GM23248 (cell line): ENCODE data around the gene PIEZO2. TPM values are rescaled to one million over a fixed set of nuclear protein-coding genes. Genes with fewer than 3 reads are reported as not detected.
A peak's percentile ranks its signal among the peaks of the same experiment; 100 is the strongest.

Experiments used
- DNase-seq: peaks from one replicate; pipeline ENCODE4 v3.0.0-alpha.2; 2015
- H2AFZ ChIP-seq: fragments of 200-600 bp; sonication (generic); 2 replicates; pipeline ENCODE4 v1.6.1; 2016; ENCODE audit warnings: antibody characterized with exemption
- H3F3A ChIP-seq: fragments of 200-600 bp; sonication (generic); 2 replicates; pipeline ENCODE4 v1.6.1; 2016; ENCODE audit warnings: mild to moderate bottlenecking, antibody characterized with exemption, mixed run types; ENCODE audit not compliant: insufficient read depth
- H3K27ac ChIP-seq: fragments of 200-600 bp; sonication (generic); 2 replicates; pipeline ENCODE4 v1.5.1; 2016; ENCODE audit warnings: mild to moderate bottlenecking
- H3K27me3 ChIP-seq: fragments of 200-600 bp; sonication (generic); replicated peaks from 2 replicates; pipeline ENCODE4 v1.6.1; 2016; ENCODE audit warnings: mild to moderate bottlenecking; ENCODE audit not compliant: insufficient read depth
- H3K36me3 ChIP-seq: fragments of 200-600 bp; sonication (generic); 2 replicates; pipeline ENCODE4 v1.6.1; 2016; ENCODE audit warnings: low read depth, mild to moderate bottlenecking
- H3K4me1 ChIP-seq: fragments of 200-600 bp; sonication (generic); 2 replicates; pipeline ENCODE4 v1.6.1; 2016; ENCODE audit warnings: mild to moderate bottlenecking; ENCODE audit not compliant: insufficient read depth
- H3K4me2 ChIP-seq: fragments of 200-600 bp; sonication (generic); one replicate; pipeline ENCODE4 v1.6.1; 2016; ENCODE audit warnings: mild to moderate bottlenecking; ENCODE audit not compliant: unreplicated experiment
- H3K4me3 ChIP-seq: fragments of 200-600 bp; sonication (generic); 2 replicates; pipeline ENCODE4 v1.5.1; 2016; ENCODE audit warnings: mild to moderate bottlenecking
- H3K79me2 ChIP-seq: fragments of 200-600 bp; sonication (generic); 2 replicates; pipeline ENCODE4 v1.6.1; 2016; ENCODE audit warnings: mild to moderate bottlenecking; ENCODE audit not compliant: insufficient read depth
- H3K9ac ChIP-seq: fragments of 200-600 bp; sonication (generic); 2 replicates; pipeline ENCODE4 v1.6.1; 2016; ENCODE audit warnings: mild to moderate bottlenecking
- H3K9me2 ChIP-seq: fragments of 200-600 bp; sonication (generic); 2 replicates; pipeline ENCODE4 v1.6.1; 2016; ENCODE audit warnings: mixed run types, mild to moderate bottlenecking, moderate library complexity; ENCODE audit not compliant: insufficient read depth
- H3K9me3 ChIP-seq: fragments of 200-600 bp; sonication (generic); one replicate; pipeline ENCODE4 v1.6.1; 2017; ENCODE audit warnings: low read depth
- H4K20me1 ChIP-seq: fragments of 200-600 bp; sonication (generic); 2 replicates; pipeline ENCODE4 v1.6.0; 2016; ENCODE audit not compliant: insufficient read depth
- EZH2 ChIP-seq: fragments of 200-600 bp; sonication (generic); IDR thresholded peaks from 2 replicates; pipeline ENCODE4 v1.6.1; 2018; ENCODE audit warnings: antibody characterized with exemption, mild to moderate bottlenecking; ENCODE audit not compliant: insufficient read depth, poor library complexity, severe bottlenecking
- EZH2phosphoT487 ChIP-seq: fragments of 200-600 bp; sonication (generic); IDR thresholded peaks from 2 replicates; pipeline ENCODE4 v1.6.1; 2018; ENCODE audit warnings: antibody characterized with exemption, moderate library complexity, mild to moderate bottlenecking, low read depth; ENCODE audit not compliant: insufficient read depth
- whole genome bisulfite sequencing, 2 experiments: methylation state at CpG; one replicate each; pipeline ENCODE4 v1.1.6; 2015 to 2017; ENCODE audit warnings: low lambda C conversion rate in 2 of 2, low coverage in 1 of 2; ENCODE audit errors: missing lambda C conversion rate in 2 of 2; 5-methylcytosine and 5-hydroxymethylcytosine counted together
- in situ Hi-C: fragments of 300-500 bp; cut with MboI; formaldehyde crosslinking; loops from 2 replicates; pipeline ENCODE4 v1.15.0; 2020
- polyA plus RNA-seq: library from polyadenylated mRNA; unstranded; fragments of >200 nt; fragmentation: Nextera tagmentation; extraction: Ambion mirVana; gene quantifications from 2 replicates; pipeline ENCODE4 v1.2.1, GENCODE V29; 2016
- total RNA-seq: library from RNA; depleted of rRNA; stranded (reverse); fragments of >200 nt; shearing (Covaris generic); gene quantifications from 2 replicates; pipeline ENCODE4 v1.2.3, GENCODE V29; 2014

PIEZO2 gene
- total and polyA plus RNA-seq, 2 experiments from 2014 or later: 0.93 to 1.5 TPM

- Histone ChIP-seq H3K27me3 (no peaks in the 10 kb centered on the region), H3K9me3 (no peaks in the 10 kb centered on the region), H2AFZ (no peak overlapping the region), H3K4me3 (no peak overlapping the region), H3K27ac (peak overlapping the region; percentile 54; the same call in 1 of the 2 replicates), H3K9ac (no peak overlapping the region), H3K79me2 (no peaks in the 10 kb centered on the region), H3K4me1 (peaks cover 19% of the 10 kb centered on the region), H4K20me1 (no peaks in the 10 kb centered on the region), H3K9me2 (no peaks in the 10 kb centered on the region), H3K36me3 (no peaks in the 10 kb centered on the region), H3K4me2 (peak overlapping the region; percentile 60), H3F3A (peaks cover 21% of the 10 kb centered on the region; the same call in 1 of the 2 replicates)
- in situ Hi-C loops: no loop called here
- 26% methylated on average over 4 of the region's 4 CpGs for WGBS, 2 experiments
- DNase-seq: peak; percentile 26
- TF ChIP-seq EZH2phosphoT487 (no peak), EZH2 (no peak)
Observed at GRCh38 chr18:10913919-10914318, 235.4 kb downstream of the PIEZO2 start.

GRCh38 chr18:10912790-10913545 lies 236.4 kb downstream of the PIEZO2 start:
- Histone ChIP-seq H3K9me3 (no peaks in the 10 kb centered on the region), H2AFZ (peak overlapping the region; percentile 15; the same call in 1 of the 2 replicates), H3K4me2 (peak overlapping the region; percentile 25), H3F3A (peaks cover 21% of the 10 kb centered on the region; the same call in 1 of the 2 replicates), H3K27ac (peak overlapping the region; percentile 54), H3K79me2 (no peaks in the 10 kb centered on the region), H3K4me1 (peaks cover 19% of the 10 kb centered on the region), H3K4me3 (no peak overlapping the region), H4K20me1 (no peaks in the 10 kb centered on the region), H3K9me2 (no peaks in the 10 kb centered on the region), H3K27me3 (no peaks in the 10 kb centered on the region), H3K9ac (no peak overlapping the region), H3K36me3 (no peaks in the 10 kb centered on the region)
- DNase-seq: peak; percentile 70
- in situ Hi-C loops: no loop called here
- 12% methylated on average over 6 of the region's 6 CpGs for WGBS, 2 experiments
- TF ChIP-seq EZH2: no peak
- no peak for TF ChIP-seq EZH2phosphoT487

GRCh38 chr18:10909724-10910123 lies 239.6 kb downstream of the PIEZO2 start:
- Histone ChIP-seq H2AFZ (no peak overlapping the region), H3K4me1 (peaks cover 19% of the 10 kb centered on the region), H3K9me2 (no peaks in the 10 kb centered on the region), H3K27me3 (no peaks in the 10 kb centered on the region), H3K9ac (no peak overlapping the region), H3K27ac (no peak overlapping the region), H3K79me2 (no peaks in the 10 kb centered on the region), H3K4me3 (no peak overlapping the region), H4K20me1 (no peaks in the 10 kb centered on the region), H3K9me3 (no peaks in the 10 kb centered on the region), H3K36me3 (no peaks in the 10 kb centered on the region), H3K4me2 (no peak overlapping the region), H3F3A (peaks cover 21% of the 10 kb centered on the region; the same call in 1 of the 2 replicates)
- 85 to 91% methylated on average over 4 of the region's 4 CpGs for WGBS, 2 experiments
- no peak for DNase-seq
- TF ChIP-seq EZH2: no peak
- TF ChIP-seq EZH2phosphoT487: no peak
- in situ Hi-C loops: no loop called here

- Histone ChIP-seq H3K4me3 (no peak overlapping the region), H3K9me2 (no peaks in the 10 kb centered on the region), H3K36me3 (no peaks in the 10 kb centered on the region), H3K79me2 (no peaks in the 10 kb centered on the region), H3F3A (peaks cover 16% of the 10 kb centered on the region; the same call in 1 of the 2 replicates), H3K4me1 (peaks cover 13% of the 10 kb centered on the region), H3K4me2 (no peak overlapping the region), H3K27ac (no peak overlapping the region), H4K20me1 (no peaks in the 10 kb centered on the region), H2AFZ (no peak overlapping the region), H3K27me3 (no peaks in the 10 kb centered on the region), H3K9me3 (no peaks in the 10 kb centered on the region), H3K9ac (no peak overlapping the region)
- DNase-seq: no peak
- TF ChIP-seq EZH2 (no peak), EZH2phosphoT487 (no peak)
- WGBS, 2 experiments: 71 to 80% methylated on average over 5 of the region's 5 CpGs
- in situ Hi-C loops: no loop called here
Observed at GRCh38 chr18:10908760-10909159, 240.6 kb downstream of the PIEZO2 start.
